K562 (cell line): ENCODE measurements around the gene GULP1. TPM values are rescaled to one million over a fixed set of nuclear protein-coding genes. Genes with fewer than 3 reads are reported as not detected.

Experiments used
- ATAC-seq: fragments of 200-7000 bp; cut with Tn5 transposase; 3 replicates; pipeline ENCODE4 v1.9.1; 2020; ENCODE audit warnings: moderate library complexity
- BruUV-seq: library from RNA; stranded (reverse); fragments of 400-500 nt; replicated peaks from 2 replicates; lab custom pipeline; 2021; lab: Mats Ljungman, UMichigan
- CTCF ChIA-PET: fragments of 300-600 bp; formaldehyde crosslinking; extraction: SDS; loops from one replicate; lab custom pipeline; 2021; ENCODE audit warnings: low intra/inter-chr PET ratio; lab: Yijun Ruan, JAX
- POLR2A ChIA-PET: fragments of 300-600, 350-650 bp; sonication (Branson Sonifier 250); formaldehyde crosslinking; extraction: SDS; loops from one replicate; lab custom pipeline; 2021; ENCODE audit warnings: antibody characterized with exemption, inconsistent platforms; lab: Yijun Ruan, JAX
- DNase-seq, 4 experiments: peaks; one replicate each; pipeline versions ENCODE4 v3.0.0 to v3.0.0-alpha.2; 2011 to 2018; ENCODE audit warnings: low spot score in 3 of 4, mixed read lengths in 3 of 4; ENCODE audit errors: extremely low read depth in 1 of 4
- FAIRE-seq: peaks from 2 replicates; lab custom pipeline; 2011; peaks lifted over from hg19 to GRCh38; lab: Jason Lieb, UNC
- H2AFZ ChIP-seq: 2 replicates; pipeline ENCODE4 v1.6.0; 2011; ENCODE audit warnings: low read depth, low read length, control low read depth, inconsistent platforms
- H3K27ac ChIP-seq: fragments of 200-600 bp; 3 replicates; pipeline ENCODE4 v1.8.0; 2011; ENCODE audit warnings: low read depth, mild to moderate bottlenecking, control low read depth, inconsistent platforms, low read length, moderate library complexity, mixed read lengths; ENCODE audit errors: extremely low read depth
- H3K27me3 ChIP-seq, 2 experiments: fragments of 300-600 bp in 1 of 2; 2 replicates in 1 of 2; 3 replicates in 1 of 2; pipeline versions ENCODE4 v1.6.0 to v1.8.0; 2011; ENCODE audit warnings: inconsistent platforms in 2 of 2, low read length in 2 of 2, mild to moderate bottlenecking in 1 of 2, mixed read lengths in 1 of 2, moderate library complexity in 1 of 2; ENCODE audit not compliant: control insufficient read depth in 2 of 2, insufficient read depth in 2 of 2
- H3K36me3 ChIP-seq: fragments of 300-600 bp; 3 replicates; pipeline ENCODE4 v1.8.0; 2011; ENCODE audit warnings: mild to moderate bottlenecking, low read length, inconsistent platforms; ENCODE audit not compliant: control insufficient read depth, insufficient read depth
- H3K4me1 ChIP-seq, 2 experiments: fragments of 200-600 bp in 1 of 2; replicated peaks in 1 of 2; 2 replicates in 1 of 2; 3 replicates in 1 of 2; pipeline versions ENCODE4 v1.5.1 to v1.8.0; 2011; ENCODE audit warnings: inconsistent platforms in 2 of 2, low read length in 2 of 2, mild to moderate bottlenecking in 1 of 2, mixed read lengths in 1 of 2, moderate library complexity in 1 of 2; ENCODE audit not compliant: control insufficient read depth in 2 of 2, insufficient read depth in 2 of 2
- H3K4me2 ChIP-seq: 2 replicates; pipeline ENCODE4 v1.6.1; 2011; ENCODE audit warnings: low read length, control low read depth, inconsistent platforms, mixed read lengths; ENCODE audit not compliant: insufficient read depth
- H3K4me3 ChIP-seq: fragments of 200-600 bp; sonication (generic), shearing (Covaris generic); 2 replicates; pipeline ENCODE4 v1.5.1; 2016; ENCODE audit warnings: control low read depth, inconsistent platforms
- H3K79me2 ChIP-seq: fragments of 200-600 bp; 3 replicates; pipeline ENCODE4 v1.8.0; 2011; ENCODE audit warnings: low read length, inconsistent platforms; ENCODE audit not compliant: control insufficient read depth, insufficient read depth
- H3K9ac ChIP-seq, 2 experiments: 2 replicates each; pipeline versions ENCODE4 v1.6.0 to v1.6.1; 2011; ENCODE audit warnings: low read depth in 2 of 2, low read length in 2 of 2, control low read depth in 1 of 2, inconsistent platforms in 1 of 2, mild to moderate bottlenecking in 1 of 2, mixed read lengths in 1 of 2; ENCODE audit not compliant: insufficient read depth in 1 of 2
- H3K9me1 ChIP-seq: one replicate; pipeline ENCODE4 v1.6.0; 2011; ENCODE audit warnings: inconsistent platforms, mild to moderate bottlenecking, low read length, moderate library complexity; ENCODE audit not compliant: control insufficient read depth, insufficient read depth
- H3K9me3 ChIP-seq: replicated peaks from 2 replicates; pipeline ENCODE4 v1.5.1; 2011; ENCODE audit warnings: low read depth, low read length, inconsistent platforms; ENCODE audit not compliant: control insufficient read depth, insufficient read depth
- H4K20me1 ChIP-seq: replicated peaks from 2 replicates; pipeline ENCODE4 v1.6.1; 2011; ENCODE audit warnings: low read length, inconsistent platforms, mixed read lengths; ENCODE audit not compliant: control insufficient read depth, insufficient read depth
- E2F3 ChIP-seq: fragments of 250-450 bp; sonication (Bioruptor Pico); IDR thresholded peaks from 2 replicates; pipeline ENCODE4 v1.4.0; 2020; ENCODE audit warnings: mild to moderate bottlenecking
- HMG20A ChIP-seq: fragments of 450-650 bp; formaldehyde crosslinking; conservative IDR thresholded peaks from 2 replicates; pipeline ENCODE4 v1.4.0; 2020; ENCODE audit warnings: mild to moderate bottlenecking, mixed read lengths
- KAT7 ChIP-seq: sonication (generic); formaldehyde crosslinking; IDR thresholded peaks from 2 replicates; pipeline ENCODE4 v1.8.0; 2022; ENCODE audit warnings: missing genetic modification reagents, mild to moderate bottlenecking, borderline replicate concordance
- NBN ChIP-seq: fragments of 450-650 bp; IDR thresholded peaks from 2 replicates; pipeline ENCODE4 v1.6.1; 2016; ENCODE audit warnings: low read depth, mild to moderate bottlenecking
- NELFE ChIP-seq: IDR thresholded peaks from 2 replicates; pipeline ENCODE4 v1.6.1; 2011; ENCODE audit warnings: mild to moderate bottlenecking; ENCODE audit not compliant: insufficient read depth, insufficient read length
- VEZF1 ChIP-seq: fragments of 200-800 bp; sonication (Bioruptor generic); IDR thresholded peaks from 2 replicates; pipeline ENCODE4 v1.6.1; 2017; ENCODE audit warnings: missing genetic modification characterization, missing compliant biosample characterization
- ZKSCAN8 ChIP-seq: fragments of 200-800 bp; sonication (Bioruptor generic); IDR thresholded peaks from 2 replicates; pipeline ENCODE4 v1.6.1; 2016; ENCODE audit warnings: missing genetic modification characterization, missing compliant biosample characterization
- ZNF740 ChIP-seq, 3 experiments: fragments of 200-800 bp in 1 of 3; sonication (Bioruptor generic) in 1 of 3; sonication (generic) in 1 of 3; formaldehyde crosslinking in 1 of 3; IDR thresholded peaks; 2 replicates each; pipeline versions ENCODE4 v1.6.1 to v1.8.0; 2016 to 2022; ENCODE audit warnings: mild to moderate bottlenecking in 2 of 3, missing compliant biosample characterization in 2 of 3, missing genetic modification characterization in 2 of 3, missing genetic modification reagents in 1 of 3
- WGBS: fragments of 100-300 bp; shearing (Covaris generic); methylation state at CpG from one replicate; pipeline ENCODE4 v1.1.6; 2016; ENCODE audit warnings: low coverage, mixed read lengths; ENCODE audit not compliant: insufficient coverage; ENCODE audit errors: missing lambda C conversion rate; 5-methylcytosine and 5-hydroxymethylcytosine counted together
- in situ Hi-C: fragments of 300-500 bp; cut with MboI; formaldehyde crosslinking; loops from 4 replicates; pipeline ENCODE4 v1.15.0; 2018; ENCODE audit warnings: inconsistent platforms, mixed read lengths
- intact Hi-C: fragments of 100-400 bp; cut with micrococcal nuclease; formaldehyde crosslinking; loops from 2 replicates; pipeline ENCODE4 v1.14.2; 2022
- polyA plus RNA-seq, 8 experiments: library from polyadenylated mRNA; depleted of rRNA in 4 of 8; stranded (reverse) in 5 of 8; unstranded in 3 of 8; fragments of >200 nt; fragmentation: Nextera tagmentation in 2 of 8; fragmentation: Illumina TruSeq in 1 of 8; extraction: Ambion mirVana in 2 of 8; extraction: Trizol in 1 of 8; gene quantifications; 2 replicates each; pipeline versions ENCODE4 v1.2.1 to v1.2.3, GENCODE V29; 2011 to 2014; ENCODE audit warnings: inconsistent platforms in 1 of 8, missing spikeins in 1 of 8
- total RNA-seq, 7 experiments: library from RNA; depleted of rRNA in 6 of 7; stranded (reverse); fragments of >200 nt in 6 of 7; fragmentation: Illumina TruSeq in 2 of 7; extraction: Trizol in 2 of 7; gene quantifications; 2 replicates each; pipeline versions ENCODE4 v1.2.1 to v1.2.3, GENCODE V29; 2011 to 2021; ENCODE audit warnings: low replicate concordance in 1 of 7

Gene GULP1
- total and polyA plus RNA-seq, 9 of the 15 experiments (the other 6 are each of a cell fraction or from before 2014, with no cell fraction given), result 8.5 to 25.3 (median 19.5) TPM

- H3K4me1 ChIP-seq, result no peaks in the 10 kb centered on the region
- no TSS peak for BruUV-seq
- in situ Hi-C loops, result no loop called here
- FAIRE-seq (no peak), DNase-seq (no peak), ATAC-seq (no peak)
- H3K9me1 ChIP-seq, result no peaks in the 10 kb centered on the region
- no peak overlapping the region for H3K4me2 ChIP-seq
- H3K27ac ChIP-seq, result no peak overlapping the region
- ChIA-PET POLR2A (no interaction called here), CTCF (no interaction called here)
- H3K4me3 ChIP-seq, result no peak overlapping the region
- H4K20me1 ChIP-seq, result no peaks in the 10 kb centered on the region
- WGBS, result 77% methylated on average over 1 of the region's 1 CpG
- no peaks in the 10 kb centered on the region for H3K27me3 ChIP-seq
- no peaks in the 10 kb centered on the region for H3K36me3 ChIP-seq
- H3K9me3 ChIP-seq, result no peaks in the 10 kb centered on the region
- no peak overlapping the region for H2AFZ ChIP-seq
- TF ChIP-seq ZKSCAN8 (CRISPR knock-in tag) (no peak), KAT7 (CRISPR knock-in tag) (no peak), VEZF1 (CRISPR knock-in tag) (no peak), E2F3 (CRISPR knock-in tag) (no peak), NELFE (no peak), NBN (no peak), HMG20A (no peak), ZNF740 (CRISPR knock-in tag; IDR thresholded peaks at IDR 0.05) (no peak), ZNF740 (tag; IDR thresholded peaks at IDR 0.05) (no peak)
- H3K9ac ChIP-seq, result no peak overlapping the region
- no peaks in the 10 kb centered on the region for H3K79me2 ChIP-seq
- intact Hi-C loops, result no loop called here
These were observed 157.9 kb downstream of the GULP1 start for GRCh38 chr2:188449561-188449960.
